ENCODE results near the gene DNAJC12.

- TF ChIP-seq, protein P1, sequence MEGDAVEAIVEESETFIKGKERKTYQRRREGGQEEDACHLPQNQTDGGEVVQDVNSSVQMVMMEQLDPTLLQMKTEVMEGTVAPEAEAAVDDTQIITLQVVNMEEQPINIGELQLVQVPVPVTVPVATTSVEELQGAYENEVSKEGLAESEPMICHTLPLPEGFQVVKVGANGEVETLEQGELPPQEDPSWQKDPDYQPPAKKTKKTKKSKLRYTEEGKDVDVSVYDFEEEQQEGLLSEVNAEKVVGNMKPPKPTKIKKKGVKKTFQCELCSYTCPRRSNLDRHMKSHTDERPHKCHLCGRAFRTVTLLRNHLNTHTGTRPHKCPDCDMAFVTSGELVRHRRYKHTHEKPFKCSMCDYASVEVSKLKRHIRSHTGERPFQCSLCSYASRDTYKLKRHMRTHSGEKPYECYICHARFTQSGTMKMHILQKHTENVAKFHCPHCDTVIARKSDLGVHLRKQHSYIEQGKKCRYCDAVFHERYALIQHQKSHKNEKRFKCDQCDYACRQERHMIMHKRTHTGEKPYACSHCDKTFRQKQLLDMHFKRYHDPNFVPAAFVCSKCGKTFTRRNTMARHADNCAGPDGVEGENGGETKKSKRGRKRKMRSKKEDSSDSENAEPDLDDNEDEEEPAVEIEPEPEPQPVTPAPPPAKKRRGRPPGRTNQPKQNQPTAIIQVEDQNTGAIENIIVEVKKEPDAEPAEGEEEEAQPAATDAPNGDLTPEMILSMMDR (IDR thresholded peaks at IDR 0.05; ENCODE audit: low read depth, low read length): no peak
- no peak for TF ChIP-seq EZH2phosphoT487 (IDR thresholded peaks at IDR 0.05; ENCODE audit: low read depth)
Measured at GRCh38 chr10:67789769-67790168, 48.2 kb downstream of the DNAJC12 start.
